ENCODE data around the gene SNX30.

The SNX30 gene

GRCh38 chr9:112852741-112853504 is 102.4 kb downstream of the SNX30 start:
- Histone ChIP-seq H3K27ac (no peak overlapping the region), H3K36me3 (ENCODE audit: control insufficient read depth, insufficient read depth, low read length) (no peaks in the 10 kb centered on the region), H3K27me3 (ENCODE audit: control insufficient read depth, insufficient read depth, low read length) (no peaks in the 10 kb centered on the region), H3K4me2 (ENCODE audit: low read length) (no peak overlapping the region), H3K9ac (no peak overlapping the region), H2AFZ (no peak overlapping the region), H3K9me3 (ENCODE audit: control insufficient read depth, low read length) (no peaks in the 10 kb centered on the region), H3K4me1 (no peaks in the 10 kb centered on the region), H3K4me3 (ENCODE audit: low read depth, low read length) (no peak overlapping the region), H3K79me2 (no peaks in the 10 kb centered on the region)
- no peak for TF ChIP-seq CTCF (IDR thresholded peaks at IDR 0.05)

GRCh38 chr9:112853882-112854585 is 103.5 kb downstream of the SNX30 start:
- Histone ChIP-seq H3K4me1 (no peaks in the 10 kb centered on the region), H3K9me3 (ENCODE audit: control insufficient read depth, low read length) (no peaks in the 10 kb centered on the region), H3K27me3 (ENCODE audit: control insufficient read depth, insufficient read depth, low read length) (no peaks in the 10 kb centered on the region), H3K36me3 (ENCODE audit: control insufficient read depth, insufficient read depth, low read length) (no peaks in the 10 kb centered on the region), H3K4me3 (ENCODE audit: low read depth, low read length) (no peak overlapping the region), H3K27ac (no peak overlapping the region), H3K4me2 (ENCODE audit: low read length) (no peak overlapping the region), H2AFZ (no peak overlapping the region), H3K79me2 (no peaks in the 10 kb centered on the region), H3K9ac (no peak overlapping the region)
- no peak for TF ChIP-seq CTCF (IDR thresholded peaks at IDR 0.05)

GRCh38 chr9:112854657-112855056 is 104.1 kb downstream of the SNX30 start:
- Histone ChIP-seq H3K27ac (no peak overlapping the region), H3K9me3 (ENCODE audit: control insufficient read depth, low read length) (no peaks in the 10 kb centered on the region), H3K9ac (no peak overlapping the region)

GRCh38 chr9:112856200-112856599 is 105.6 kb downstream of the SNX30 start:
- no peaks in the 10 kb centered on the region for H3K4me1 ChIP-seq
- no peaks in the 10 kb centered on the region for H3K36me3 ChIP-seq (ENCODE audit: control insufficient read depth, insufficient read depth, low read length)
- H3K27me3 ChIP-seq (ENCODE audit: control insufficient read depth, insufficient read depth, low read length), result no peaks in the 10 kb centered on the region
- no peak overlapping the region for H3K4me2 ChIP-seq (ENCODE audit: low read length)
- H3K9me3 ChIP-seq (ENCODE audit: control insufficient read depth, low read length), result no peaks in the 10 kb centered on the region
- no peak overlapping the region for H3K27ac ChIP-seq
- TF ChIP-seq CTCF (IDR thresholded peaks at IDR 0.05), result no peak
- no peak overlapping the region for H3K4me3 ChIP-seq (ENCODE audit: low read depth, low read length)
- H3K9ac ChIP-seq, result no peak overlapping the region
- H2AFZ ChIP-seq, result no peak overlapping the region
- no peaks in the 10 kb centered on the region for H3K79me2 ChIP-seq

More at GRCh38 chr9:112854657-112855056, 104.1 kb downstream of the SNX30 start:
- Histone ChIP-seq H3K36me3 (ENCODE audit: control insufficient read depth, insufficient read depth, low read length) (no peaks in the 10 kb centered on the region), H3K4me2 (ENCODE audit: low read length) (no peak overlapping the region), H2AFZ (no peak overlapping the region), H3K27me3 (ENCODE audit: control insufficient read depth, insufficient read depth, low read length) (no peaks in the 10 kb centered on the region), H3K79me2 (no peaks in the 10 kb centered on the region), H3K4me3 (ENCODE audit: low read depth, low read length) (no peak overlapping the region), H3K4me1 (no peaks in the 10 kb centered on the region)
- TF ChIP-seq CTCF (IDR thresholded peaks at IDR 0.05), result no peak
